GM12878 (cell line): ENCODE measurements around the gene OR4C6. TPM values are rescaled to one million over a fixed set of nuclear protein-coding genes. Genes with fewer than 3 reads are reported as not detected.
A peak's percentile ranks its signal among the peaks of the same experiment; 100 is the strongest.

Source experiments
- ASH2L ChIP-seq: fragments of 300-600, 200-600 bp; sonication (generic); IDR thresholded peaks from 2 replicates; pipeline ENCODE4 v1.6.1; 2017; ENCODE audit warnings: low read depth, mild to moderate bottlenecking, borderline replicate concordance
- BCL11A ChIP-seq: IDR thresholded peaks from 2 replicates; pipeline ENCODE4 v1.6.1; 2011; ENCODE audit warnings: low read depth, low read length
- CEBPB ChIP-seq, 2 experiments: fragments of 150-350 bp in 1 of 2; IDR thresholded peaks; 2 replicates each; pipeline ENCODE4 v1.6.1; 2012 to 2014; ENCODE audit warnings: low read depth in 2 of 2, low read length in 2 of 2, borderline replicate concordance in 1 of 2, inconsistent platforms in 1 of 2
- CHD2 ChIP-seq: IDR thresholded peaks from 2 replicates; pipeline ENCODE4 v1.6.1; 2011; ENCODE audit warnings: low read depth, low read length, improper control_type of control experiment, borderline replicate concordance
- CREB1 ChIP-seq: IDR thresholded peaks from 2 replicates; pipeline ENCODE4 v1.6.1; 2012; ENCODE audit warnings: low read depth, mild to moderate bottlenecking, inconsistent platforms
- FOS ChIP-seq: IDR thresholded peaks from 3 replicates; pipeline ENCODE4 v1.6.1; 2011; ENCODE audit warnings: borderline replicate concordance; ENCODE audit not compliant: insufficient read length; ENCODE audit errors: extremely low read depth
- HDAC2 ChIP-seq: fragments of 200-600 bp; sonication (generic); IDR thresholded peaks from 2 replicates; pipeline ENCODE4 v1.6.1; 2017
- IKZF1 ChIP-seq: fragments of 450-650 bp; conservative IDR thresholded peaks from 2 replicates; pipeline ENCODE4 v1.6.1; 2017; ENCODE audit warnings: antibody characterized with exemption, mild to moderate bottlenecking
- MEF2B ChIP-seq: fragments of 450-650 bp; IDR thresholded peaks from 2 replicates; pipeline ENCODE4 v1.6.1; 2018; ENCODE audit warnings: mild to moderate bottlenecking, moderate library complexity; ENCODE audit not compliant: partially characterized antibody, poor library complexity, severe bottlenecking
- MTA2 ChIP-seq: fragments of 450-650 bp; IDR thresholded peaks from 2 replicates; pipeline ENCODE4 v1.6.1; 2016; ENCODE audit warnings: low read depth, mild to moderate bottlenecking, moderate library complexity
- MXI1 ChIP-seq: fragments of 150-350 bp; IDR thresholded peaks from 2 replicates; pipeline ENCODE4 v1.6.1; 2011; ENCODE audit warnings: low read depth, mild to moderate bottlenecking, inconsistent platforms, low read length, improper control_type of control experiment
- MYC ChIP-seq: IDR thresholded peaks from 2 replicates; pipeline ENCODE4 v1.6.1; 2011; ENCODE audit warnings: mild to moderate bottlenecking, low read length, moderate library complexity, inconsistent platforms; ENCODE audit not compliant: insufficient read depth, insufficient replicate concordance, insufficient read length, severe bottlenecking
- NBN ChIP-seq: fragments of 450-650 bp; IDR thresholded peaks from 2 replicates; pipeline ENCODE4 v1.6.1; 2016
- POLR2AphosphoS2 ChIP-seq: IDR thresholded peaks from 2 replicates; pipeline ENCODE4 v1.6.1; 2011; ENCODE audit warnings: low read depth, mild to moderate bottlenecking, low read length, improper control_type of control experiment, moderate library complexity
- POU2F2 ChIP-seq: IDR thresholded peaks from 3 replicates; pipeline ENCODE4 v1.6.1; 2011; ENCODE audit warnings: low read depth, mild to moderate bottlenecking, low read length, borderline replicate concordance
- TCF12 ChIP-seq: IDR thresholded peaks from 2 replicates; pipeline ENCODE4 v1.6.1; 2011; ENCODE audit warnings: low read depth, mild to moderate bottlenecking, low read length
- ZNF24 ChIP-seq: fragments of 450-650 bp; IDR thresholded peaks from 2 replicates; pipeline ENCODE4 v1.6.1; 2017; ENCODE audit warnings: antibody characterized with exemption, mild to moderate bottlenecking
- ZNF274 ChIP-seq: IDR thresholded peaks from one replicate; pipeline ENCODE4 v1.8.0; 2011; ENCODE audit not compliant: insufficient read length, insufficient read depth
- ZSCAN29 ChIP-seq: fragments of 450-650 bp; IDR thresholded peaks from 2 replicates; pipeline ENCODE4 v1.6.1; 2017; ENCODE audit warnings: mild to moderate bottlenecking, moderate library complexity
- polyA plus RNA-seq, 11 experiments: library from polyadenylated mRNA; depleted of rRNA in 4 of 11; unstranded in 6 of 11; stranded (reverse) in 5 of 11; fragments of >200 nt; fragmentation: Nextera tagmentation in 4 of 11; fragmentation: Illumina TruSeq in 1 of 11; extraction: Ambion mirVana in 4 of 11; extraction: Trizol in 1 of 11; gene quantifications; 1 replicate in 1 of 11; 2 replicates in 10 of 11; pipeline versions ENCODE4 v1.2.1 to v1.2.3, GENCODE V29; 2011 to 2016; ENCODE audit warnings: inconsistent platforms in 2 of 11, missing spikeins in 2 of 11, low read depth in 1 of 11
- total RNA-seq, 4 experiments: library from RNA; depleted of rRNA in 3 of 4; stranded (reverse); fragments of >200 nt in 3 of 4; fragmentation: Illumina TruSeq in 1 of 4; extraction: Trizol in 1 of 4; gene quantifications; 2 replicates each; pipeline versions ENCODE4 v1.2.1 to v1.2.3, GENCODE V29; 2013 to 2021
- TF ChIP-seq, protein P1 (sequence below): fragments of 450-650 bp; IDR thresholded peaks from 2 replicates; pipeline ENCODE4 v1.6.1; 2018; ENCODE audit warnings: borderline replicate concordance, mild to moderate bottlenecking; ENCODE audit not compliant: partially characterized antibody
- TF ChIP-seq, protein P2 (sequence below): fragments of 450-650 bp; IDR thresholded peaks from 2 replicates; pipeline ENCODE4 v1.6.1; 2017; ENCODE audit warnings: mild to moderate bottlenecking
- TF ChIP-seq, protein P3 (sequence below): fragments of 450-650 bp; IDR thresholded peaks from 2 replicates; pipeline ENCODE4 v1.6.1; 2017; ENCODE audit warnings: low read depth, mild to moderate bottlenecking, moderate library complexity
- TF ChIP-seq, protein P4 (sequence below): fragments of 450-650 bp; IDR thresholded peaks from 2 replicates; pipeline ENCODE4 v1.6.1; 2016; ENCODE audit warnings: mild to moderate bottlenecking

OR4C6 gene
- total and polyA plus RNA-seq, 10 of the 15 experiments (the other 5 are each of a cell fraction or from before 2014, with no cell fraction given): 0.22 to 0.60 (median 0.42) TPM; not detected in 3

DNA sequence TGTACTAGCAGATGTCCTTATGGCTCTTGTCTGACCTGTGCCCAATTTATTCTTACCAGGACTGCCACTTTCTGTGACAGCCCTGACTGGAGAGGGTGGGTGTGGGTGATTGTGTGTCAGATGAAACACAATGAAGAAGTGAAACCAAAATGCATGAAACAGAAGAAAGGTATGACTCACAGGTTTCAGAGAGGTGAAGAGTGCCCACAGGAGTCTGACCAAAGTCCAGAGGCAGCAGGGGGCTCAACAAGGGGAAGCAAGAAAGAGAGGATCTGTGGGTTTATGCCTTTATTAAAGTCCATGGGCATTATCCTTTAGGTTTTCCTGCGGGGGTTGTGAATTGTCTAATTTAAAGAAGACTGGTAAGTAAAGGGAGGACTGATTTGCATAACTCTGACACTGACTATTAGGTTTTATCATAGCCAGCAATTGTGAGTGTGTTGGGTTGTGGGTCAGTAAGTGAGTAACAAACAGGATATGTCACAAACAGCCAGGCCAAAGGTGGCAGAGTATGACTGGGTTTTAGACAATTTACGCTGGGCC, 3.9 kb upstream of the OR4C6 start (continued):
- no peak for TF ChIP-seq MYC
- peak; percentile 45; the same call in 1 of the 2 replicates for TF ChIP-seq CHD2
- TF ChIP-seq POLR2AphosphoS2: no peak
- peak; percentile 95 for TF ChIP-seq MTA2
- no peak for TF ChIP-seq TCF12
- TF ChIP-seq MXI1: no peak; the same call in 1 of the 2 replicates
- TF ChIP-seq CREB1: no peak
- TF ChIP-seq ZSCAN29: no peak
- peak; percentile 19; the same call in 1 of the 2 replicates for TF ChIP-seq ZNF24
- TF ChIP-seq, protein P1, sequence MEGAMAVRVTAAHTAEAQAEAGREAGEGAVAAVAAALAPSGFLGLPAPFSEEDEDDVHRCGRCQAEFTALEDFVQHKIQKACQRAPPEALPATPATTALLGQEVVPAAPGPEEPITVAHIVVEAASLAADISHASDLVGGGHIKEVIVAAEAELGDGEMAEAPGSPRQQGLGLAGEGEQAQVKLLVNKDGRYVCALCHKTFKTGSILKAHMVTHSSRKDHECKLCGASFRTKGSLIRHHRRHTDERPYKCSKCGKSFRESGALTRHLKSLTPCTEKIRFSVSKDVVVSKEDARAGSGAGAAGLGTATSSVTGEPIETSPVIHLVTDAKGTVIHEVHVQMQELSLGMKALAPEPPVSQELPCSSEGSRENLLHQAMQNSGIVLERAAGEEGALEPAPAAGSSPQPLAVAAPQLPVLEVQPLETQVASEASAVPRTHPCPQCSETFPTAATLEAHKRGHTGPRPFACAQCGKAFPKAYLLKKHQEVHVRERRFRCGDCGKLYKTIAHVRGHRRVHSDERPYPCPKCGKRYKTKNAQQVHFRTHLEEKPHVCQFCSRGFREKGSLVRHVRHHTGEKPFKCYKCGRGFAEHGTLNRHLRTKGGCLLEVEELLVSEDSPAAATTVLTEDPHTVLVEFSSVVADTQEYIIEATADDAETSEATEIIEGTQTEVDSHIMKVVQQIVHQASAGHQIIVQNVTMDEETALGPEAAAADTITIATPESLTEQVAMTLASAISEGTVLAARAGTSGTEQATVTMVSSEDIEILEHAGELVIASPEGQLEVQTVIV: no peak
- TF ChIP-seq IKZF1: peak; percentile 91
- TF ChIP-seq, protein P2, sequence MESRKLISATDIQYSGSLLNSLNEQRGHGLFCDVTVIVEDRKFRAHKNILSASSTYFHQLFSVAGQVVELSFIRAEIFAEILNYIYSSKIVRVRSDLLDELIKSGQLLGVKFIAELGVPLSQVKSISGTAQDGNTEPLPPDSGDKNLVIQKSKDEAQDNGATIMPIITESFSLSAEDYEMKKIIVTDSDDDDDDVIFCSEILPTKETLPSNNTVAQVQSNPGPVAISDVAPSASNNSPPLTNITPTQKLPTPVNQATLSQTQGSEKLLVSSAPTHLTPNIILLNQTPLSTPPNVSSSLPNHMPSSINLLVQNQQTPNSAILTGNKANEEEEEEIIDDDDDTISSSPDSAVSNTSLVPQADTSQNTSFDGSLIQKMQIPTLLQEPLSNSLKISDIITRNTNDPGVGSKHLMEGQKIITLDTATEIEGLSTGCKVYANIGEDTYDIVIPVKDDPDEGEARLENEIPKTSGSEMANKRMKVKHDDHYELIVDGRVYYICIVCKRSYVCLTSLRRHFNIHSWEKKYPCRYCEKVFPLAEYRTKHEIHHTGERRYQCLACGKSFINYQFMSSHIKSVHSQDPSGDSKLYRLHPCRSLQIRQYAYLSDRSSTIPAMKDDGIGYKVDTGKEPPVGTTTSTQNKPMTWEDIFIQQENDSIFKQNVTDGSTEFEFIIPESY: no peak
- TF ChIP-seq POU2F2: no peak
- no peak for TF ChIP-seq CEBPB (IDR thresholded peaks at IDR 0.05; ENCODE audit: borderline replicate concordance in 1 of 2, low read depth in 2 of 2, low read length in 2 of 2)
- TF ChIP-seq MEF2B: peak; percentile 74
- no peak for TF ChIP-seq ZNF274
- TF ChIP-seq BCL11A: peak; percentile 89
- no peak for TF ChIP-seq HDAC2
- peak; percentile 55; the same call in 1 of the 2 replicates for TF ChIP-seq NBN
- TF ChIP-seq ASH2L: no peak
- TF ChIP-seq, protein P3, sequence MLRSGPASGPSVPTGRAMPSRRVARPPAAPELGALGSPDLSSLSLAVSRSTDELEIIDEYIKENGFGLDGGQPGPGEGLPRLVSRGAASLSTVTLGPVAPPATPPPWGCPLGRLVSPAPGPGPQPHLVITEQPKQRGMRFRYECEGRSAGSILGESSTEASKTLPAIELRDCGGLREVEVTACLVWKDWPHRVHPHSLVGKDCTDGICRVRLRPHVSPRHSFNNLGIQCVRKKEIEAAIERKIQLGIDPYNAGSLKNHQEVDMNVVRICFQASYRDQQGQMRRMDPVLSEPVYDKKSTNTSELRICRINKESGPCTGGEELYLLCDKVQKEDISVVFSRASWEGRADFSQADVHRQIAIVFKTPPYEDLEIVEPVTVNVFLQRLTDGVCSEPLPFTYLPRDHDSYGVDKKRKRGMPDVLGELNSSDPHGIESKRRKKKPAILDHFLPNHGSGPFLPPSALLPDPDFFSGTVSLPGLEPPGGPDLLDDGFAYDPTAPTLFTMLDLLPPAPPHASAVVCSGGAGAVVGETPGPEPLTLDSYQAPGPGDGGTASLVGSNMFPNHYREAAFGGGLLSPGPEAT: peak; percentile 83
- TF ChIP-seq, protein P4, sequence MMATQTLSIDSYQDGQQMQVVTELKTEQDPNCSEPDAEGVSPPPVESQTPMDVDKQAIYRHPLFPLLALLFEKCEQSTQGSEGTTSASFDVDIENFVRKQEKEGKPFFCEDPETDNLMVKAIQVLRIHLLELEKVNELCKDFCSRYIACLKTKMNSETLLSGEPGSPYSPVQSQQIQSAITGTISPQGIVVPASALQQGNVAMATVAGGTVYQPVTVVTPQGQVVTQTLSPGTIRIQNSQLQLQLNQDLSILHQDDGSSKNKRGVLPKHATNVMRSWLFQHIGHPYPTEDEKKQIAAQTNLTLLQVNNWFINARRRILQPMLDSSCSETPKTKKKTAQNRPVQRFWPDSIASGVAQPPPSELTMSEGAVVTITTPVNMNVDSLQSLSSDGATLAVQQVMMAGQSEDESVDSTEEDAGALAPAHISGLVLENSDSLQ: peak; percentile 65
- no peak for TF ChIP-seq FOS
